ENCODE data around the gene ADH1B.
"Not testable (repeated sequence)": the region's sequence is repeated elsewhere in the genome, so short reads cannot be mapped to it uniquely, and the experiment has no call there.

The ADH1B gene

DNA sequence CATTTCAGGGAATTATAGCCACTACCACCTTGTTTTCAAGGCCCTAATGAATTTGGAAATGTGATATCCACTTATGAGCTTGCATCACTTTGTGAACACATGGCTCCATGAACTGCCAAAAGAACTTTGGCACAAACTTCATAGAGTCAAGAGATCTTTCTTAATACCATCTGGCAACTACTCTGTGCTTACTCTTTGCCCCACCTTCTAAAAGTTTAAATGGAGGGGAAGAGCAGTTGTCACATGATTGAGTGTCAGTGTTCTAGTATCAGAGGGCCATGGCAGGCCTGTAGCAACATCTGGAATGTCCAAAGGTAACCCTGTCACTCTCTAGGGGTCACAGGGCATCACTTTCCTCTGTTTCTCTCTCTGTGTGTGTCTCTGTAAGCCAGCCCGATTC is 2.6 kb upstream of the ADH1B start:
- DNase-seq (ENCODE audit: low spot score), result no peak

DNA sequence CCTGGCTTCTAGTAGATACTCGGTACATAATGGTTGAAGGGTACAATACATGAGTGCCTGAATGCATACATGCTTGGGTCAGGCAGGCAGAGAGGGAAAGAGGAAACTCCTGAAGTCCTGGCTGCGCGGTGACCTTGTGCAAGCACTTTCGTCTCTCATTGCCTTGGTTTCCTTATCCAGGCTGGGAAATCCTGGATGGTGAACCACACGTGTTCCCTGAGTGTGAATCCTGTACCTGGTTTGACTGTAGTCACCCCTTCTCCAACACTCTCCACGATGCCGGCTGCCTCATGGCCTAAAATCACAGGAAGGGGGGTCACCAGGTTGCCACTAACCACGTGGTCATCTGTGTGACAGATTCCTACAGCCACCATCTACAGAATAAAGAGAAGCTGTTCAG is 3.4 kb downstream of the ADH1B start:
- not testable (repeated sequence) for DNase-seq (ENCODE audit: low spot score)

DNA sequence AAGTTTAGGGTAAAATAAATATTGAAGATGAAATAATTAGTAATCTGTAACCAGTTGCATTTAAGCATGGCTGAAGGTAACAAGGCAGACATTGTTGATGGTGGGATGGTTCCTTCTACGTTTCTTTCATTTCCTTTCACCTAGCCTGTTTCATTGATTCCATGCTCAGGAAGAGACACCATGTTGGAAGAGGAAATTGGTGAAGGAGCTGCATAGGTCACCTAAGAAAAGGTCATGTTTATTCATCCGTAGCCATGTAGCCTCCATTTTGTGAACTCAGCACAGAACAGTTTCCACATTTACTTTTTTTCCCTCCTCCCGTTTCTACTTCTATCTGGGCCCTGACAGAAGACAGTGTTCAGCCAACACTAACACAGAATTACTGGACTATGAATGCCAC is 3.8 kb downstream of the ADH1B start:
- no peak for DNase-seq (ENCODE audit: low spot score)

GRCh38 chr4:99315839-99316238 is 5.4 kb downstream of the ADH1B start:
- no peak for DNase-seq (ENCODE audit: low spot score)

DNA sequence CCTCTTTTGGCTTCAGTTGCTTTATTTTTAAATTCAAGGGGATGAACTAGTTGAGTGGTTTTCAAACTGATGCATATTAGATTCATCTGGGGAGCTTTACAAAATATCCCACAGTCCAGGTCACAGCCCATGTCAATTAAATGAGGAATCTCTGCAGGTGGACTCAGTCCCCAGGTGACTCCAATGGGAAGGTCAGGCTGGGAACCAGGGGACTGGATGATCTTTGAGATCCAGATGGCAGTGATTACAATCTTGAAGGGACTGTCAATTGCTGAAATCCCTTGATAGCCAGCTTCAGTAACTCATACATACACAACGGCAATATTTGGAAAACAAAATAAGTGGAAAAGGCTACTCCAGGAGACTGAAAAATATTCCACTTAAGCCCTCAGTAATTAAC is 7.0 kb downstream of the ADH1B start:
- DNase-seq (ENCODE audit: low spot score), result no peak

DNA sequence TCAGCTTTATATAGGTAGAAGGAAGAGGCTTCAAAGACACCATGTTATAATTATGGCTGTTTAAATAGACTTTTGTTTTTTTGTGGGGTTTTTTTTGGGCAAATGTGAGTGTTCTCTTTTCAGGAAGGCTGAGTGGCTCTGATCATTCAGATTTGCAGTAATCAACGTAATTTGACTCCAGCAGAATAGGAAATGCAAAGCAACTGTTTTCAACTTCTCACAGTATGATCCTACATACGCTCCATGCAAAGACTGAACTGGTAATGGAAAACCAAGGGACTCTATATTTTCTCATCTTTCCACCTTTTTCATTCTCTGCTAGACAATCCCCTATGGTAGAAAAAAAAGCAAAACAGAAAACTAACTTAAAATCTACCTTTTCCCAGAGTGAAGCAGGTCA is 10.8 kb downstream of the ADH1B start:
- DNase-seq (ENCODE audit: low spot score), result no peak

- no peak for DNase-seq (ENCODE audit: low spot score)
These were observed 15.4 kb downstream of the ADH1B start for GRCh38 chr4:99305638-99306400.

DNA sequence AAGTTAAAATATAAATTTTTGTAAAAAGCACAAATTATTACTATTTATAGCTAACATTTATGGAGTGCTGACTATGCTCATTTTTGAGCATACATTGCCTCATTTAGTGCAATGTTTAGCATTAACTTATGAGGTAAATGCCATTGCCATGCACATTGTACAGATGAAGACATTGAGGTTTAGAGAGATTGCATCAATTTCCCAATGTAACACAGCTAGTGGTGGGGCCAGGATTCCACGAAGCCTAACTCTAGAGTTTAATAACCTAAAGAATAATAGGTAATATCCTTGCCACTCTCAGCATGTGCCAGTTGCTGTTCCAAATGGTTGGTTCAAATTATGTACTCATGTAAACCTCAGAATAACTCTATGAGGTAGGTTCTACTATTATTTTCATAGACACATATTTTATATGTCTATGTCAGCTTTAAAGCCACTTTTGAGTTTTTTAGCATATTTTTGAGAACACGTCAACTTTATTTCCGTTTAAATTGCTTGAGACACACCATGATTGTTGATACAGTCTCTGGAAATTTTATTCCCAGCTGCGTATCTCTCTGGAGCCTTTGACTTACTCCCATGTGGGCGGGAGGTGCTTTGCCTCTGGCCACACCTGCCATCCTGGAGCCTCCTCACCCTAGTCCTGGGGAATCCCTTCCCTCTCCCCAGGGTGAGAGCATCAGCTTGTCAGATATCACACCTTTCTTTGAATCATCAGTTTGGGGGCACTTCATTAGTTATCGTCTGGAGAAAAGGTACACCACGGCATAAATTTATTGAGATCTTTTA is 19.6 kb downstream of the ADH1B start:
- no peak for DNase-seq (ENCODE audit: low spot score)

DNA sequence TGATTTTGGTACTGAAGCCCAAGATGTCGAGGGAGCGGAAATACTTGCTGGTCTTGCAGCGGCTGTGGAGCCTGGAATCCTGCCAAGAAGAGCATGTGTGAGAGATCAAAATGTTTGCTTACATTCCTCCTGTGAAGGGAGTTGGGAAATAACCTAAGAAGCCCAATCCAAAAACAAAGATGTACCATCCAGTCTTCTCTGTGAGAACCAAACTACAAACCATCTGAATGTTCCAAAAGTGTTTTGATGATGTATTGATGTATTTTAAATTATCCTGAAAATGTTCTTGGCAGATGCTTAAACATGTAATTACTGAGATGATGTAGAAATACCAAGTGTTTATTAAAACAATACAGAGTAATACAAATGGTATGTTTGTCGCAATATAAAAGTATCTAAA is 20.3 kb downstream of the ADH1B start:
- no peak for DNase-seq (ENCODE audit: low spot score)

DNA sequence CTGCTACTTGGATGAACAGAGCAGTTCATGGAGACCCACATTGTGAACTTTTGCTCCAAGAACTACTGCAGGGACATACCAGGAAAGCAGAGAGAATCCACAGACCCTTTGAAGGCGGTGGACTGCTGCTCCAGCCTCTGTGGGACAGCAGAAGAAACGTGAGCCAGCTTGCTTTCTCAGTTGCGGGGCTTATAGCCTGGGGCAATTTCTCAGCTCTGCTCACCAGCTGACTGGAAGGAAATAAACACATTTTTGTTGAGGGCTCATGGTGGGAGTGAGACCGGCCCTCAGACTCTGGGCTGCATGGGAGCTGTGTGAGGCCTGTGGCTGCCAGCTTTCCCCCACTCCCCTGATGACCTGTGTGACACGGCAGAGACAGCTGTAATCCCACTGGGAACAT is 27.8 kb downstream of the ADH1B start:
- no peak for DNase-seq (ENCODE audit: low spot score)

GRCh38 chr4:99290848-99291786 is 30.1 kb downstream of the ADH1B start, which contains the start of gene ADH1A:
Gene ADH1A, minus strand, starts transcription at chr4:99290985. Its CDS starts 71 bp downstream, at chr4:99290914.
- DNase-seq (ENCODE audit: low spot score), result no peak

DNA sequence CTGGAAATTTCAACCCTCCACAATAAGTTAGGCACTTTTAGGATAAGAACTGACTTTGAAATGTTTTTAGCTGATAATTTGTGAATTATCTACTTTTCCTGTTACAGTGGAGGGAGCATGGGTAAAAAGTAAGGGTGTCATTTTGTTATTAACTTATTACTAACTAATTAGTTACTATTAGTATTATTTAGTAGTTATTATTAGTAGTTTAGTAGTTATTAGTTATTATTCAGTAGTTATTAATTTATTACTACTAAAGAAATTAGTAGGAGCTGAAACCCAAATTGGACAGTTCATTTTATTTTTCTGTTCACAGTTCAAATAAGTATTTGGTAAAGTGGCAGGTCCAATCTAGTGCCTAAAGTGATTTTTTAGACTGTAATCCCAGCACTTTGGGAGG is 35.8 kb downstream of the ADH1B start:
- DNase-seq (ENCODE audit: low spot score), result no peak

DNA sequence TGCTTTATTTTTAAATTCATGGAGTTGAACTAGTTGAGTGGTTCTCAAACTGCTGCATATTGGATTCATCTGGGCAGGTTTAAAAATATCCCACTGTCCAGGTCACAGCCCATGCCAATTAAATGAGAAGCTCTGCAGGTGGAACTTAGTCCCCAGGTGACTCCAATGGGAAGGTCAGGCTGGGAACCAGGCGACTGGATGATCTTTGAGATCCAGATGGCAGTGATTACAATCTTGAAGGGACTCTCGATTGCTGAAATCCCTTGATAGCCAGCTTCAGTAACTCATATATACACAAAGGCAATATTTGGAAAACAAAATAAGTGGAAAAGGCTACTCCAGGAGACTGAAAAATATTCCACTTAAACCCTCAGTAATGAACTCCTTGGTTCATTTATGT is 38.5 kb downstream of the ADH1B start:
- no peak for DNase-seq (ENCODE audit: low spot score)

DNA sequence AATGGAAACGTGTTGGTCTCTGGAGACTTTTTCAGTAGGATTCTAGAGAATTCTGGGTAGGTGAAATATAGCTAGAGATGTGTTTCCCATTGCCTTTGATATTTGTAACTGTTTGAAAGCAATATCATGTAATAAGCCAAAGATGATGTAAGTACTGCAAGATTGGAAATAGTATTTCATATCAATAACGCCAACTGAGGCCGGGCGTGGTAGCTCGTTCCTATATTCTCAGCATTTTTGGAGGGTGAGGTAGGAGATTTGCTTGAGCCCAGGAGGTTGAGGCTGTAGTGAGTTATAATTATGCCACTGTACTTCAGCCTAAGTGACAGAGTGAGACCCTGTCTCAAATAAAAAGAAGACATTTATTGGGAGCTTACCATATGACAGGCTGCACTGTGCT is 39.9 kb downstream of the ADH1B start:
- DNase-seq (ENCODE audit: low spot score), result no peak

DNA sequence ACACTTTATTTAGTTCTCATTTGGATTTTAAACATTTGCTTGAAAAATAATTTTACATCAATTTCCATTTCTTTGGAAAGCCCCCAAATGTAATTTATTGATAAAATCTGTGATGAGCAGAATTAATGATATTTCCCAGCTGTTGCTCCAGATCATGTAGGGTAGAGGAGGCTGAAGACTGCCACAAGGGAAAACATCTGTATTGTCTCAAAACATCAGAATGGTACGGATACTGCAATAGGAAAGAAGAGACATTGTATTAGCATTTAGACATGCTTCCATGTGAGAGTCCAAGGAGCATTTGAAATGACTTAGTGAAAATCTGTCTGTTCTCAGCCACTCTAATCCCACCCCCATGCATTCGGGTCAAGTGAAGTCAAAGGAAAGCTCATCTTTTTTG is 44.8 kb downstream of the ADH1B start:
- DNase-seq (ENCODE audit: low spot score), result no peak

GRCh38 chr4:99275885-99276284 is 45.3 kb downstream of the ADH1B start:
- no peak for DNase-seq (ENCODE audit: low spot score)

GRCh38 chr4:99275050-99275449 is 46.2 kb downstream of the ADH1B start:
- DNase-seq (ENCODE audit: low spot score), result no peak

DNA sequence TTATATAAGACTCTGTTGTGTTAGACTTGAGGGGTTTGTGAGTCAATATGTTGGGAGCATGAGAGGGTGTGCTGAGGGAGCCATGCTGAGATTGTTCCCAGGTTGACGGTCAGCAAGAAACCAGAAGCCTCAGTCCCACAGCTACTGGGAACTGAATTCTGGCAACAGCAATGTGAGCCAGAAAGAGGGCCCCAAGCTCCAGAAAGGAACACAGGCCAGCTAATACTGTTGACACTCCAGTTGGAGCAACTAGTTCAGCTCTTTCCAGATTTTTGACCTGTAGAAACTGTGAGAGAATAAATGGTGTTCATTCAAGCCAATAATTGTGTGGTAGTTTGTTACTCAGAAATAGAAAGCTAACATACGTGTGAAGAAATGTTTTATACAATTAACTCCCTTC is 47.5 kb downstream of the ADH1B start:
- no peak for DNase-seq (ENCODE audit: low spot score)

GRCh38 chr4:99264927-99265326 is 56.3 kb downstream of the ADH1B start:
- no peak for DNase-seq (ENCODE audit: low spot score)
